Fibroblast of lung (primary cell): Measurements from ENCODE around the gene CPEB4. TPM values are rescaled to one million over a fixed set of nuclear protein-coding genes. Genes with fewer than 3 reads are reported as not detected.

Source experiments
- DNase-seq, 2 donors: peaks; one replicate each; pipeline versions ENCODE4 v3.0.0 to v3.0.0-alpha.2; 2010; ENCODE audit warnings: low read depth in 2 of 2
- H2AFZ ChIP-seq: 2 replicates; pipeline ENCODE4 v1.5.1; 2012; ENCODE audit warnings: low read length, control low read depth, inconsistent platforms
- H3K27ac ChIP-seq: 2 replicates; pipeline ENCODE4 v1.5.1; 2011; ENCODE audit warnings: low read length, control low read depth; ENCODE audit not compliant: insufficient read depth
- H3K27me3 ChIP-seq: 2 replicates; pipeline ENCODE4 v1.5.1; 2011; ENCODE audit warnings: mild to moderate bottlenecking, low read length; ENCODE audit not compliant: control insufficient read depth, insufficient read depth
- H3K36me3 ChIP-seq: 2 replicates; pipeline ENCODE4 v1.5.1; 2011; ENCODE audit warnings: low read length; ENCODE audit not compliant: control insufficient read depth, insufficient read depth
- H3K4me1 ChIP-seq: 2 replicates; pipeline ENCODE4 v1.5.1; 2011; ENCODE audit warnings: low read length; ENCODE audit not compliant: control insufficient read depth, insufficient read depth; ENCODE audit errors: extremely low read depth
- H3K4me2 ChIP-seq: 2 replicates; pipeline ENCODE4 v1.5.1; 2011; ENCODE audit warnings: low read length, control low read depth; ENCODE audit not compliant: insufficient read depth; ENCODE audit errors: extremely low read depth
- H3K4me3 ChIP-seq, 4 experiments: fragments of 200-600 bp in 1 of 4; sonication (generic) in 1 of 4; replicated peaks in 1 of 4; 2 replicates each; pipeline ENCODE4 v1.5.1; 2011 to 2016; ENCODE audit warnings: low read length in 4 of 4, low read depth in 3 of 4, mild to moderate bottlenecking in 3 of 4, control low read depth in 2 of 4, inconsistent platforms in 1 of 4, mixed read lengths in 1 of 4; ENCODE audit not compliant: insufficient read depth in 1 of 4; ENCODE audit errors: control extremely low read depth in 1 of 4
- H3K79me2 ChIP-seq: 2 replicates; pipeline ENCODE4 v1.5.1; 2012; ENCODE audit warnings: mild to moderate bottlenecking, low read length, inconsistent platforms; ENCODE audit not compliant: control insufficient read depth, insufficient read depth
- H3K9ac ChIP-seq: 2 replicates; pipeline ENCODE4 v1.5.1; 2011; ENCODE audit warnings: mild to moderate bottlenecking, low read length, control low read depth; ENCODE audit not compliant: insufficient read depth
- H3K9me3 ChIP-seq: 2 replicates; pipeline ENCODE4 v1.5.1; 2012; ENCODE audit warnings: low read depth, low read length; ENCODE audit not compliant: control insufficient read depth, insufficient read depth
- H4K20me1 ChIP-seq: 2 replicates; pipeline ENCODE4 v1.5.1; 2011; ENCODE audit warnings: low read length; ENCODE audit not compliant: control insufficient read depth, insufficient read depth; ENCODE audit errors: extremely low read depth
- CTCF ChIP-seq, 2 donors: IDR thresholded peaks in 1 of 2; conservative IDR thresholded peaks in 1 of 2; 1 replicate in 1 of 2; 2 replicates in 1 of 2; pipeline ENCODE4 v1.5.1; 2011 to 2012; ENCODE audit warnings: low read length in 2 of 2, control low read depth in 1 of 2, inconsistent platforms in 1 of 2, low read depth in 1 of 2, mild to moderate bottlenecking in 1 of 2
- EZH2 ChIP-seq: IDR thresholded peaks from 2 replicates; pipeline ENCODE4 v1.5.1; 2012; ENCODE audit warnings: low read length, control low read depth, mild to moderate bottlenecking; ENCODE audit errors: missing control alignments
- polyA plus RNA-seq, 2 donors: library from polyadenylated mRNA; depleted of rRNA in 1 of 2; stranded (reverse) in 1 of 2; unstranded in 1 of 2; fragments of >200 nt; gene quantifications; 2 replicates each; pipeline ENCODE4 v1.2.1, GENCODE V29; 2011 to 2012; ENCODE audit warnings: missing spikeins in 1 of 2
- total RNA-seq: library from RNA; depleted of rRNA; stranded (reverse); fragments of >200 nt; gene quantifications from 2 replicates; pipeline ENCODE4 v1.2.1, GENCODE V29; 2014

Gene CPEB4
- total and polyA plus RNA-seq, 2 donors (not counting 1 experiment from before 2014, with no cell fraction given): 19.9 to 23.6 TPM

GRCh38 chr5:173888473-173889131 is 453 bp downstream of the CPEB4 start:
- H3K36me3 ChIP-seq: no peaks in the 10 kb centered on the region
- no peaks in the 10 kb centered on the region for H4K20me1 ChIP-seq
- no peak overlapping the region for H2AFZ ChIP-seq
- peaks cover 3% of the 10 kb centered on the region for H3K4me1 ChIP-seq
- peaks cover 33% of the 10 kb centered on the region for H3K79me2 ChIP-seq
- DNase-seq: peak in 1 of 2 donors; percentile 26
- peak overlapping the region; percentile 74 for H3K9ac ChIP-seq
- H3K4me2 ChIP-seq: peak overlapping the region; percentile 76
- peak overlapping the region; percentile 64 to 91 (median 81) for H3K4me3 ChIP-seq
- H3K27ac ChIP-seq: peak overlapping the region; percentile 98
- no peaks in the 10 kb centered on the region for H3K27me3 ChIP-seq
- H3K9me3 ChIP-seq: no peaks in the 10 kb centered on the region
- TF ChIP-seq CTCF (conservative IDR thresholded peaks at IDR 0.05 in 1 of 2, IDR thresholded peaks at IDR 0.05 in 1 of 2; ENCODE audit: low read depth in 1 of 2, low read length in 2 of 2): no peak
- no peak for TF ChIP-seq EZH2

- no peak for TF ChIP-seq EZH2
- no peak for TF ChIP-seq CTCF (conservative IDR thresholded peaks at IDR 0.05 in 1 of 2, IDR thresholded peaks at IDR 0.05 in 1 of 2; ENCODE audit: low read depth in 1 of 2, low read length in 2 of 2)
- Histone ChIP-seq H3K4me1 (peaks cover 3% of the 10 kb centered on the region), H3K36me3 (no peaks in the 10 kb centered on the region), H4K20me1 (no peaks in the 10 kb centered on the region), H2AFZ (peak overlapping the region; percentile 36), H3K27me3 (no peaks in the 10 kb centered on the region), H3K27ac (peak overlapping the region; percentile 50), H3K4me2 (peak overlapping the region; percentile 76), H3K9ac (no peak overlapping the region), H3K4me3 (peak overlapping the region; percentile 64 to 91 (median 81)), H3K79me2 (peaks cover 39% of the 10 kb centered on the region), H3K9me3 (no peaks in the 10 kb centered on the region)
- peak in 1 of 2 donors; percentile 45 for DNase-seq
Measured at GRCh38 chr5:173890195-173890991, 2.2 kb downstream of the CPEB4 start.

DNA sequence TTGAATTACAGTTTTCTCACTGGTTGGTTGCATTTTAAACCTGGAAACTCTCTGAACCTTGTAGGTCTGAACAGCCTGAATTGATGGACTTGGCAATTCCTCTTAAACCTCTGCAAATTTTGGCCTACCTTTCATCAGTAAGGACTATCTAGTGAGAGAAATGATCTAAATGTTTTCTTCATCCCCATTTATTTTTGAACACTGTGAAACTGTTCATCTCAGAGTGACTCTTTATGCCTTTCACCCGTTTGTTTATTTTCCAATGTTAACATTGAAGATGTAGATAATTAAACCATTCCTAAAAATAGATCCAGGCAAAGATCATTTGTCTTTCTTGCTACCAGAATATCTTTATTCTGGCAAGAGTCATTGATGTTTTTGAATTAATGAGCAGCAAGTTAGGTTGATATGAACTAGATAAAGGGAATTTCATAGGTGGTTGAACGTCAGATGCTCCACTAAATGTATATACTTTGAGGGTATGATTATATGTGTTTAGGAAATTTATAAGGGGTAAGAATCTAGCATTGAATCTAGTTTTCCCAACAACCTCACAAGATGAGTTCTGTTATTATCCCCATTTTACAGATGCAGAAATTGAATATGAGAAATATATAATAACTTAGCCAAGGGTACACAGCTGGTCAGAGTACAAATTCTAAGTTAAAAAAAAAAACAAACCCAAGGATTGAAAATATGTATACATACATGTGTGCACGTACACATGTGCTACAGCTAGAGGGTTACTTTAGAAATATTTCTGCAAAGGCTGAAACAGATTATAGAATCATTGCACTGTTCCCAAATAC is 3.4 kb downstream of the CPEB4 start:
- H2AFZ ChIP-seq: no peak overlapping the region
- peak overlapping the region; percentile 76 for H3K4me2 ChIP-seq
- H3K79me2 ChIP-seq: peaks cover 44% of the 10 kb centered on the region
- no peak overlapping the region for H3K27ac ChIP-seq
- TF ChIP-seq CTCF (conservative IDR thresholded peaks at IDR 0.05 in 1 of 2, IDR thresholded peaks at IDR 0.05 in 1 of 2; ENCODE audit: low read depth in 1 of 2, low read length in 2 of 2) (no peak), EZH2 (no peak)
- no peaks in the 10 kb centered on the region for H3K9me3 ChIP-seq
- H4K20me1 ChIP-seq: no peaks in the 10 kb centered on the region
- H3K4me1 ChIP-seq: peaks cover 3% of the 10 kb centered on the region
- H3K9ac ChIP-seq: no peak overlapping the region
- no peaks in the 10 kb centered on the region for H3K36me3 ChIP-seq
- peak overlapping the region; percentile 64 to 91 (median 81) for H3K4me3 ChIP-seq
- no peaks in the 10 kb centered on the region for H3K27me3 ChIP-seq
- no peak for DNase-seq
